SK-N-SH treated with all-trans-retinoic acid at 6 μM for 48 hours (cell line): Measurements from ENCODE around the gene ST3GAL3.

Experiments
- ATAC-seq: fragments of 200-7000 bp; cut with Tn5 transposase; 3 replicates; pipeline ENCODE4 v1.9.1; 2020; ENCODE audit warnings: mild to moderate bottlenecking, moderate library complexity
- ARNTL ChIP-seq: fragments of 450-650 bp; formaldehyde crosslinking; IDR thresholded peaks from 2 replicates; pipeline ENCODE4 v1.5.0; 2020; ENCODE audit warnings: low read depth, mild to moderate bottlenecking, moderate library complexity, borderline replicate concordance
- CSDC2 ChIP-seq: fragments of 250-450 bp; sonication (Bioruptor Pico); IDR thresholded peaks from 2 replicates; pipeline ENCODE4 v1.5.0; 2020; ENCODE audit warnings: mild to moderate bottlenecking, moderate library complexity
- ESRRG ChIP-seq: fragments of 250-450 bp; sonication (Bioruptor Pico); IDR thresholded peaks from 2 replicates; pipeline ENCODE4 v1.6.1; 2021; ENCODE audit warnings: mild to moderate bottlenecking
- ISL1 ChIP-seq: fragments of 250-450 bp; sonication (Bioruptor Pico); IDR thresholded peaks from 2 replicates; pipeline ENCODE4 v2.1.2; 2022; ENCODE audit warnings: mild to moderate bottlenecking, moderate library complexity
- OSR1 ChIP-seq: fragments of 250-450 bp; sonication (Bioruptor Pico); IDR thresholded peaks from 2 replicates; pipeline ENCODE4 v1.8.0; 2022; ENCODE audit warnings: moderate library complexity, mild to moderate bottlenecking, inconsistent platforms
- PPARA ChIP-seq: fragments of 250-450 bp; sonication (Bioruptor Pico); IDR thresholded peaks from 2 replicates; pipeline ENCODE4 v1.5.0; 2020; ENCODE audit warnings: mild to moderate bottlenecking, borderline replicate concordance
- RARB ChIP-seq: fragments of 250-450 bp; sonication (Bioruptor Pico); IDR thresholded peaks from 2 replicates; pipeline ENCODE4 v1.8.0; 2021; ENCODE audit warnings: mild to moderate bottlenecking, moderate library complexity
- SNAI2 ChIP-seq: fragments of 250-450 bp; sonication (Bioruptor Pico); IDR thresholded peaks from 2 replicates; pipeline ENCODE4 v1.5.0; 2020; ENCODE audit warnings: mild to moderate bottlenecking, moderate library complexity
- TCF4 ChIP-seq: fragments of 250-450 bp; sonication (Bioruptor Pico); IDR thresholded peaks from 2 replicates; pipeline ENCODE4 v1.8.0; 2021; ENCODE audit warnings: mild to moderate bottlenecking, moderate library complexity, borderline replicate concordance
- ZC3H10 ChIP-seq: fragments of 250-450 bp; sonication (Bioruptor Pico); IDR thresholded peaks from 2 replicates; pipeline ENCODE4 v1.5.1; 2021; ENCODE audit warnings: mild to moderate bottlenecking, moderate library complexity
- ZFP3 ChIP-seq: fragments of 250-450 bp; sonication (Bioruptor Pico); IDR thresholded peaks from 2 replicates; pipeline ENCODE4 v1.5.0; 2020; ENCODE audit warnings: mild to moderate bottlenecking, moderate library complexity
- ZFP30 ChIP-seq: fragments of 450-650 bp; formaldehyde crosslinking; IDR thresholded peaks from 2 replicates; pipeline ENCODE4 v1.5.0; 2022; ENCODE audit warnings: mild to moderate bottlenecking, moderate library complexity
- ZNF565 ChIP-seq: fragments of 450-650 bp; formaldehyde crosslinking; conservative IDR thresholded peaks from 2 replicates; pipeline ENCODE4 v1.5.0; 2020; ENCODE audit warnings: low read depth, mild to moderate bottlenecking, moderate library complexity
- ZNF70 ChIP-seq: fragments of 450-650 bp; formaldehyde crosslinking; IDR thresholded peaks from 2 replicates; pipeline ENCODE4 v1.5.0; 2020; ENCODE audit warnings: mild to moderate bottlenecking, moderate library complexity
- TF ChIP-seq, protein P1 (sequence below): fragments of 250-450 bp; sonication (Bioruptor Pico); IDR thresholded peaks from 2 replicates; pipeline ENCODE4 v1.5.1; 2021; ENCODE audit warnings: mild to moderate bottlenecking, moderate library complexity
- TF ChIP-seq, protein P2 (sequence below): fragments of 250-450 bp; sonication (Bioruptor Pico); IDR thresholded peaks from 2 replicates; pipeline ENCODE4 v1.5.1; 2020; ENCODE audit warnings: low read depth, mild to moderate bottlenecking, moderate library complexity
- TF ChIP-seq, protein P3 (sequence below): fragments of 250-450 bp; sonication (Bioruptor Pico); IDR thresholded peaks from 2 replicates; pipeline ENCODE4 v1.5.0; 2020; ENCODE audit warnings: mild to moderate bottlenecking, moderate library complexity
- TF ChIP-seq, protein P4 (sequence below): fragments of 250-450 bp; sonication (Bioruptor Pico); IDR thresholded peaks from 2 replicates; pipeline ENCODE4 v1.8.0; 2021; ENCODE audit warnings: low read depth, mild to moderate bottlenecking, moderate library complexity, borderline replicate concordance

ST3GAL3 gene

DNA sequence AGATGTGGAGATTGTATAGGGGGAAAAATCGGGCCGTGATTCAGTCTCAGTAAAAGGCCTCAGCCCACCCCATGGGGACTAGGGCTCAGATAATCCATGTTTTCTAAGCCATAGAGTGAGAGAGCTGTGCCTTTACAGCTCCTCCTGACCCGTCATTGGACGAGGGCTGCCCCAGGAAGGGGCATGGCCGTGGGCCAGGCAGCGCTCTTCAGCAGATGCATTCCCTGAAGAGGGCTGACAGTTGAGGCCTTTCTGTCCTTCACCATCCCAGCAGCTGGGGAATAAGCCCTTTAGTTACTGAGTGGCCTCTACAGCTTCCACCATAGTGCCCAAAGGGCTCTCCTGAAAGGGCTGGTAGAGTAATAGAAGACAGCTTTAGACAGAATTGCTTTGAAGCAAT, 57.2 kb downstream of the ST3GAL3 start:
- ATAC-seq = no peak
- TF ChIP-seq ARNTL (CRISPR knock-in tag) (no peak), OSR1 (CRISPR knock-in tag) (no peak), ZNF70 (CRISPR knock-in tag) (no peak), ZFP30 (CRISPR knock-in tag) (no peak), TCF4 (CRISPR knock-in tag) (no peak), PPARA (no peak)
- TF ChIP-seq, protein P1, sequence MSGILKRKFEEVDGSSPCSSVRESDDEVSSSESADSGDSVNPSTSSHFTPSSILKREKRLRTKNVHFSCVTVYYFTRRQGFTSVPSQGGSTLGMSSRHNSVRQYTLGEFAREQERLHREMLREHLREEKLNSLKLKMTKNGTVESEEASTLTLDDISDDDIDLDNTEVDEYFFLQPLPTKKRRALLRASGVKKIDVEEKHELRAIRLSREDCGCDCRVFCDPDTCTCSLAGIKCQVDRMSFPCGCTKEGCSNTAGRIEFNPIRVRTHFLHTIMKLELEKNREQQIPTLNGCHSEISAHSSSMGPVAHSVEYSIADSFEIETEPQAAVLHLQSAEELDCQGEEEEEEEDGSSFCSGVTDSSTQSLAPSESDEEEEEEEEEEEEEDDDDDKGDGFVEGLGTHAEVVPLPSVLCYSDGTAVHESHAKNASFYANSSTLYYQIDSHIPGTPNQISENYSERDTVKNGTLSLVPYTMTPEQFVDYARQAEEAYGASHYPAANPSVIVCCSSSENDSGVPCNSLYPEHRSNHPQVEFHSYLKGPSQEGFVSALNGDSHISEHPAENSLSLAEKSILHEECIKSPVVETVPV (CRISPR knock-in tag) = no peak
- TF ChIP-seq, protein P2, sequence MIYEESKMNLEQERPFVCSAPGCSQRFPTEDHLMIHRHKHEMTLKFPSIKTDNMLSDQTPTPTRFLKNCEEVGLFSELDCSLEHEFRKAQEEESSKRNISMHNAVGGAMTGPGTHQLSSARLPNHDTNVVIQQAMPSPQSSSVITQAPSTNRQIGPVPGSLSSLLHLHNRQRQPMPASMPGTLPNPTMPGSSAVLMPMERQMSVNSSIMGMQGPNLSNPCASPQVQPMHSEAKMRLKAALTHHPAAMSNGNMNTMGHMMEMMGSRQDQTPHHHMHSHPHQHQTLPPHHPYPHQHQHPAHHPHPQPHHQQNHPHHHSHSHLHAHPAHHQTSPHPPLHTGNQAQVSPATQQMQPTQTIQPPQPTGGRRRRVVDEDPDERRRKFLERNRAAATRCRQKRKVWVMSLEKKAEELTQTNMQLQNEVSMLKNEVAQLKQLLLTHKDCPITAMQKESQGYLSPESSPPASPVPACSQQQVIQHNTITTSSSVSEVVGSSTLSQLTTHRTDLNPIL = no peak

DNA sequence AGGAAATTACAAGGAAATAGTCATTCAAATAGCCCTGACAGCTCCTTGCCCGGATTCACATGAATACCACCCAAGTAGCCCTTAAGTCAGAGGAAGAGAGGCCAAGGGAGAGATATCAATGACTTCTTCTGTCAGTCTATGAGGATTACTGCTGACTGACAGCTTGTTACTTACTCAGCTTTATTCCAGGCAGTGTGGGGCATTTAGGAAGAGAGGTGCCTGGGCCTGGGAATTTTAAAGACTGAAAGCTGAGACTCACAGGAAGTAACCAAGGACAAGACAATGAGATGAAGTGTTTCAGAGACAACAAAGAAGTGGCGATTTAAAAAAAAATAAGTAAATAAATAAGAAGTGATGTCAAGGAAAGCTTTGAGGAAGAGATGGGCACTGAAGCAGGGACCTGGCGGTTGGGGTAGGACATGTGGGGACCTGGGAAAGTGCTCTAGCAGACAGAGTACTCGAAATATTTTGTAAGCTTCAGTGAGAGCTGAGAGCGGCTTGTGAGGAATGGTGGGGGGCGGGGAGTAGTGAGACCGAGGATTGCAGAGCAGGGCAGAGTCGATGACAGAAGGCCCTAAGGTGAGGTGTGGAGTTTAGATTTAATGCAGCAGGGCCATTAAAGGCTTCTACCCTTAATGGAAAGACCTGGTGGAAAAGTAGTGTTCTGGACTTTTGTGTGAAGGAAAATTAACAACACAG, 58.9 kb downstream of the ST3GAL3 start:
- ATAC-seq = no peak
- TF ChIP-seq ZFP3 (CRISPR knock-in tag) (no peak), ZFP30 (CRISPR knock-in tag) (no peak), ISL1 (CRISPR knock-in tag) (no peak), RARB (CRISPR knock-in tag) (no peak), ESRRG (no peak), CSDC2 (CRISPR knock-in tag) (no peak), OSR1 (CRISPR knock-in tag) (no peak), ZNF565 (CRISPR knock-in tag) (no peak), TCF4 (CRISPR knock-in tag) (no peak), SNAI2 (CRISPR knock-in tag) (no peak), ARNTL (CRISPR knock-in tag) (no peak), ZC3H10 (CRISPR knock-in tag) (no peak)
- TF ChIP-seq, protein P1 (CRISPR knock-in tag) = no peak
- TF ChIP-seq, protein P2 = no peak

DNA sequence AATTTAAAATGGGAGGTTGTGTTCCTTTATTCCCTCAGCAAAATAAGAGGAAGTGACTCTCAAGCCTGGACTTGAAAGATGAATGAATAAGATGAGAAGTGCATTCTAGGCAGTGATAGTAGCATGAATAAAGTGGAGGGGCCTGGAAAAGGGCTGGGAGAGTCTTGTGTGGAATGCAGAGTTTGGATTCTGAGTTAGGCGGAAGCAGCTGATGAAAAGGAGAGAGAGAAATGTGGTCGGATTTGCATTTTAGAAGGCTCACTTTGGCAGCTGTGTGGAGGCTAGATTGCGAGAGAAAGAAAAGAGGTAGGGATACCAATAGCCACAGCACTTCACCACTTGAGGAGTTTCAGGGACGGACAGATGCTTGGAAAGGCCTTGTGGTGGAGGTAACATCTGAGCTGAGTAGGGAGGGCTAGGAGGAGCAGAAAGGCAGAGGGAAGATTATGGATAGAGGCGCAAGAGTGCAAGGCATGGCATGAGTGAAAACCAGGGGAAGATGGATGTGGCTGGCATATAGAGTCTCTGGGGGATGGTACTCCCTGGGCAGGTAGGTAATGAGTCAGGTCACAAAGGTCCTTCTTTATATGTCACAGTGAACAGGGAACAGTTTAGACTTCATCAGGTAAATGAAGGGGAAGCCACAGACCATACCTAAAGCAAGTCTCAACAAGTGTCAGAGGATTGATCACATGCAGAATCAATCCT, 59.6 kb downstream of the ST3GAL3 start:
- no peak for ATAC-seq

More for the DNA sequence above, 59.6 kb downstream of the ST3GAL3 start:
- TF ChIP-seq, protein P3, sequence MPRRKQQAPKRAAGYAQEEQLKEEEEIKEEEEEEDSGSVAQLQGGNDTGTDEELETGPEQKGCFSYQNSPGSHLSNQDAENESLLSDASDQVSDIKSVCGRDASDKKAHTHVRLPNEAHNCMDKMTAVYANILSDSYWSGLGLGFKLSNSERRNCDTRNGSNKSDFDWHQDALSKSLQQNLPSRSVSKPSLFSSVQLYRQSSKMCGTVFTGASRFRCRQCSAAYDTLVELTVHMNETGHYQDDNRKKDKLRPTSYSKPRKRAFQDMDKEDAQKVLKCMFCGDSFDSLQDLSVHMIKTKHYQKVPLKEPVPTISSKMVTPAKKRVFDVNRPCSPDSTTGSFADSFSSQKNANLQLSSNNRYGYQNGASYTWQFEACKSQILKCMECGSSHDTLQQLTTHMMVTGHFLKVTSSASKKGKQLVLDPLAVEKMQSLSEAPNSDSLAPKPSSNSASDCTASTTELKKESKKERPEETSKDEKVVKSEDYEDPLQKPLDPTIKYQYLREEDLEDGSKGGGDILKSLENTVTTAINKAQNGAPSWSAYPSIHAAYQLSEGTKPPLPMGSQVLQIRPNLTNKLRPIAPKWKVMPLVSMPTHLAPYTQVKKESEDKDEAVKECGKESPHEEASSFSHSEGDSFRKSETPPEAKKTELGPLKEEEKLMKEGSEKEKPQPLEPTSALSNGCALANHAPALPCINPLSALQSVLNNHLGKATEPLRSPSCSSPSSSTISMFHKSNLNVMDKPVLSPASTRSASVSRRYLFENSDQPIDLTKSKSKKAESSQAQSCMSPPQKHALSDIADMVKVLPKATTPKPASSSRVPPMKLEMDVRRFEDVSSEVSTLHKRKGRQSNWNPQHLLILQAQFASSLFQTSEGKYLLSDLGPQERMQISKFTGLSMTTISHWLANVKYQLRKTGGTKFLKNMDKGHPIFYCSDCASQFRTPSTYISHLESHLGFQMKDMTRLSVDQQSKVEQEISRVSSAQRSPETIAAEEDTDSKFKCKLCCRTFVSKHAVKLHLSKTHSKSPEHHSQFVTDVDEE (CRISPR knock-in tag) = no peak
- TF ChIP-seq PPARA (no peak), ISL1 (CRISPR knock-in tag) (no peak), TCF4 (CRISPR knock-in tag) (no peak), ZNF70 (CRISPR knock-in tag) (no peak)
- TF ChIP-seq, protein P1 (CRISPR knock-in tag) = no peak
- TF ChIP-seq, protein P4, sequence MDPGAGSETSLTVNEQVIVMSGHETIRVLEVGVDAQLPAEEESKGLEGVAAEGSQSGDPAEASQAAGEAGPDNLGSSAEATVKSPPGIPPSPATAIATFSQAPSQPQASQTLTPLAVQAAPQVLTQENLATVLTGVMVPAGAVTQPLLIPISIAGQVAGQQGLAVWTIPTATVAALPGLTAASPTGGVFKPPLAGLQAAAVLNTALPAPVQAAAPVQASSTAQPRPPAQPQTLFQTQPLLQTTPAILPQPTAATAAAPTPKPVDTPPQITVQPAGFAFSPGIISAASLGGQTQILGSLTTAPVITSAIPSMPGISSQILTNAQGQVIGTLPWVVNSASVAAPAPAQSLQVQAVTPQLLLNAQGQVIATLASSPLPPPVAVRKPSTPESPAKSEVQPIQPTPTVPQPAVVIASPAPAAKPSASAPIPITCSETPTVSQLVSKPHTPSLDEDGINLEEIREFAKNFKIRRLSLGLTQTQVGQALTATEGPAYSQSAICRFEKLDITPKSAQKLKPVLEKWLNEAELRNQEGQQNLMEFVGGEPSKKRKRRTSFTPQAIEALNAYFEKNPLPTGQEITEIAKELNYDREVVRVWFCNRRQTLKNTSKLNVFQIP (CRISPR knock-in tag) = no peak
